Measurements from ENCODE around the gene C2orf92. TPM values are rescaled to one million over a fixed set of nuclear protein-coding genes. Genes with fewer than 3 reads are reported as not detected.

Gene C2orf92
- total RNA-seq, 1 donor from 2014 or later, result 3.3 TPM

DNA sequence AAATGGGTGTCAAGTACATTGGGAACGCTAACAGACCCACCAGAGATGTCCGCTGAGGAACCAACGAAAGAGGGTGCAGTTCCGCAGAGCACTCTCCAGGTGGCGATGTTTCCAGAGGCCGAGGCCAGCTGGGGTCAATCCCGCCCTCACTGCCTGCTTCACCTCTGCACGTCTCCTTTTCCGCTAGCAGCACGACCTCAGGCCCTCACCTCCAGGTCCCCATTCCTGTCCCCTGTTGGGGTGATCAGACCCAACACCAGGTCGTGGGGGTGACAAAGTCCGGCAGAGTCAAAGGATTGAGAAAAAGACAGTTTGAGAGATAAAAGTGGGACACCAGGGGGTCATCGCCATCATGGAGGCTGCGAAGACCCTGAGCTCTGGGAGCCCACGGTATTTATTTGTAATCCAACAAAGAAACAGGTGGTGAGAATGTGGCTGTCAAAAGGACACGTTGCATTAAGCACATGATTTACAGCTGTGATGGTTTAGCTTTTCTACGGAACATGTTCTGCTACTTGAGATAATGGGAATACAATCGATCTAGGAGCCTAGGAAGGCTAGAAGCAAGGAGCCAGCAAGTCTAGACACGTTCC, 71.2 kb downstream of the C2orf92 start:
- DNase-seq (ENCODE audit: extremely low read depth, low read depth, low spot score), result no peak

DNA sequence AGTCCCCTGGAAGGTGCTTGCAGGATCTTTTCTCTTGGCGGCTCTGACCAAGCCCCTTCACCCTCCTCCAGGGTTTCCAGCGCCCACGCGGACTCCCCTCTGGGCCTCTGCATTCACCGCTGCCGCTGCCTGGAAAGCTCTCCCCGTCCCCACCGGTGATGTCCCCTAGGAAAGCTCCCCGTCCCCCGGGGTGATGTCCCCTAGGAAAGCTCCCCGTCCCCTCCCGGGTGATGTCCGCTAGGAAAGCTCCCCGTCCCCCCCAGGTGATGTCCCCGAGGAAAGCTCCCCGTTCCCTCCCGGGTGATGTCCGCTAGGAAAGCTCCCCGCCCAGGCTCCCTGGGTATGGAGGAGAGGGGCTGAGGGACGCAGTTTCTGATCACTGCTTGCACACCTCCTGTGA, 71.7 kb downstream of the C2orf92 start:
- DNase-seq (ENCODE audit: extremely low read depth, low read depth, low spot score), result no peak

DNA sequence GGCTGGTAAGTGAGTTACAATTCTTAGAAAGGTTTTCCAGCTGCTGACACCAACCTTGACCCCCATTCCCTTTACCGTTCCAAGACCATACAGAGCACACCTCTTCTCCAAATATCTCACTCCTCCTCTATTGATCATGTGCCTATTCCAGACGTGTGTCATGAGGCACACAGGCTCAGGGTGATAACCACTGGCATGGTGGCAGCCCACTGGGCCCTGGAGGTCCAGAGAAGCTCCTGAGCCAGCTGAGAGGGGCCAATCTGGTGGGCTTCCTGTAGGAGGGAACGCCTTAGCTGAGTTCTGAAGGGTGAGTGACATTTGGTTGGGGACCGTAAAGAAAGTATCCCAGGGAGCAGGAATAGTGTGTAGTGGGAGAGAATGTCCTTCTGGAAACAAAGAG, 72.2 kb downstream of the C2orf92 start:
- DNase-seq (ENCODE audit: extremely low read depth, low read depth, low spot score), result no peak

DNA sequence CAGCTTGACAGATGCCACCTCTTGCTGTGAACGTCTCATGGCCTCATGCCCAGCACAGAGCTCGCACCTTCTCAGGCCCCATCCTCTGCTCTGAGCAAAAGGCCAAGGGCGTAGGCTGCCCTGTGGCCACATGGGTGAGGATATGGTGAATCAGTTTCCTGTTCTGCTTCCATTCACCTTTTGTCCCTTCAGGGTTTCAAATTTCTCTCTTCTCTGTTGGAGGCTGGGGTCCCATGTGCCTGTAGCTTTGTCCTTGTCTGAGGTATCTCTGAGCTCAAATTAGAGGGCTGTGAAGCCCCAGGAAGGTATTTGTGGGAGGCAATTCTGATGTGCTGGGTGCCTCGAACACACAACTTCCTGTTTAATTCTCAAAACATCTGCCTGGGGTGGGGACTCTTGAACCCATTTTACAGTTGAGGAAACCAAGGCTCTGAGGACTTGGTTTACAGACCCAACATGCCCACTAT, 72.9 kb downstream of the C2orf92 start:
- DNase-seq (ENCODE audit: extremely low read depth, low read depth, low spot score), result no peak

DNA sequence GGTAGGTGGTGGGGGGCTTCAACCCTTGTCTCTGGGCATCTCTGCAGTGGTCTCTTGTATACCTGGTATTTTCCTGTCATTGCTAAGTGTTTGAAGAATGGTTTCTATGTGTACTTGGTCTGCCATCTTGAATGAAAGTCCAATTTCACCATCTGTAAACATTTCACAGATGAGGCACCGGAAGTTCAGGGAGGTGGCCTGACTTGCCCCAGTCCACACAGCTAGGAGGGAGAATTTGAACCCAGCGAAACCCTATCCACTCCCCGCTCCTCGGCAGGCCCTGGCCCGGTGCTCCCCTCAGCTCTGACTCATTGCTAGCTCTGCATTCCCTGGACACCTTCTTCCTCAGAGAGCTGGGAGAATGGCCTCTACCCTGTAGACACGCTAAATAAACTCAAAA, 74.4 kb downstream of the C2orf92 start:
- DNase-seq (ENCODE audit: extremely low read depth, low read depth, low spot score), result no peak

DNA sequence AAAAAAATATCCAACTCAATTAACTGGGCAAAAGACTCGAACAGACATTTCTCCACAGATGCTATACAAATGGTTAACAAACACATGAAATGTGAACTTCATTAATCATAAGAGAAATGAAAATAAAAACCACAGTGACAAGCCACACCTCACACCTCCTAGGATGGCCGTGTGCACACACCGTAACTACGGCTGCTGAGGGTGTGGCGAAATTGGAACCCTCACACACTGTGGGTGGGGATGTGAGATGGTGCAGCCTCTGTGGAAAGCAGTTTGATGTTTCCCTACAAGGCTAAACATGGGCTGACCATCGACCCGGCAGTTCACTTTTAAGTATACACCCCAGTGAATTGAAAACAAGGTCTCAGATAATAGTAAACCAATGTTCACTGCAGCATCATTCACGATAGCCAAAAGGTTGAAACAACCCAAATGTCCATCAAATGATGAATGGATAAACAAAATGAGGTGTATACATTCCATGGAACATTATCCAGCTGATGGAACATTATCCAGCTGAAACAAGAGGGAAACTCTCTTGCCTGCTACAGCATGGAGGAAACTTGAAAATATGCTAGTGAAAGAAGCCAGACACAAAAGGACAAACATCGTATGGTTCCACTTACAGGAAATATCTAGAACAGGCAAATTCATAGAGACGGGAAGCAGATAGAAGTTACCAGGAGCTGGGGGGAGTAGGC, 76.1 kb downstream of the C2orf92 start:
- no peak for DNase-seq (ENCODE audit: extremely low read depth, low read depth, low spot score)

DNA sequence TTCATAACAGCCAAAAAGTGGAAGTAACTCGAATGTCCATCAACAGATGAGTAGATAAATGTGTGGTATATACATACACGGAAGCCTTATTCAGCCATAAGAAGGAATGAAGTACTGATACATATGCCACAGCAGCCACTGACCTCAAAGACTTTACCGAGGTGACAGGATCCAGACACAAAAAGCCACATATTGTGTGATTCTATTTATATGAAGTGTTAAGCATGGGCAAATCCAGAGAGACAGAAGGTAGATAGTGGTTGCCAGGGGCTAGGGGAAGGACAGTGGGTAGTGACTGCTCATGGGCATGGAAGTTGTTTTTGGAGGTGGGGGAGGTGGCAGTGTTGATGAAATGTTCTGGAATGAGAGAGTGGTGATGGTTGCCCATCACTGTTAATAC, 77.8 kb downstream of the C2orf92 start:
- no peak for DNase-seq (ENCODE audit: extremely low read depth, low read depth, low spot score)

DNA sequence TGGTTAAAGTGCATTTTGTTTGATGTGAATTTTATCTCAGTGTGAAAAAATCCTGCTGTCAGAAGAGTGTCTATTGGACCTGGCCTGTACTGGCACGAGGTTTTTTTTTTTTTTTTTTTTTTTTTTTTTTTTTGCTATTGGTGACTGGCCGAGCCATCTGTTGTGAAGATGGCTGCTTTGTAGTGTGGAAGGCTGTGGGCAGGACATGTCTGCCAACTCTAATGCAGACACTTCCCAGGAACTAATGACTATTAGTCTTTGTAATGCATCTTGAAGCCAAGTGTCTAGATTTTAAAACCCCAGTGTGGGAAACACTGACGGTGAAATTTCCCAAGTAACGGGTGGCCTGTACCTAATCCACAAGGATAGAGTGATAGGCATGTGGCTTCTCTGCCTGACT, 78.2 kb downstream of the C2orf92 start:
- DNase-seq (ENCODE audit: extremely low read depth, low read depth, low spot score), result no peak

DNA sequence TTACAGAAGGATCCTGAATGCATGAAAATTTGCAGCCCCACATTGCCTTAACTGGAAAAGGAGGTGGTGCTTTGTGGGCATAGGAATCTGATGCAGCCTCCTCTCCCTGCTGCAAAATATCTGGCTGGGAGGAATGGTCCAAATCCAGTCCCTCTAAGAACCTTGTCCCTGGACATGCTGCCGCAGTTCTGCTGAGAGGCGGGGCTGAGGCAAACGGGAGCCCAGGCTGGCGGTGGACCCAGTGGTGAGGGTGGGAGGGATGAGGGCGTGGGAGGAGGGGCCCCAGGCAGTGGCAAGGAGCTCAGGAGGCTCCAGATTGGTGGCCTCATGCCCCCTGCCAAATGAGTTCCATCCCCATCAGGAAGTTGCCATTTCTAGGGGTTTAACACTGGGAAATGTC, 80.1 kb downstream of the C2orf92 start:
- no peak for DNase-seq (ENCODE audit: extremely low read depth, low read depth, low spot score)

DNA sequence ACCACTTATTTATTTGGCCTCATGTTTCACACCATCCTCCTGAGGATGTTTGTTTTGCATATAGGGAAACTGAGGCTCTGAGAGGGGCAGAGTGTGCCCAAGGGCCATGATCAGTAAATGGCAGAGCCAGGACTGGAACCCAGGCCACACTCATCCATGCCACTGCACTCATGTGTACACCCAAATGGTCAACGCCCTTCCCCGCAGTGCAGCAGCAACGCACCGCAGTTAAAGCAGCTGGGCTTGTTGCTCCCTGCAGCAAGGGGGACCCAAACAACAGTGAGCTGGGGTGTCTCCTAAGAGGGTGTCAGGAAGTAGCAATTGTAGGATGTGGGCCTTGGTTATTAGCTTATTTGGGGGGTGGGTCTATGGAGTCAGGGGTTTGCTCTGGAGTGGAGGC, 80.5 kb downstream of the C2orf92 start:
- DNase-seq (ENCODE audit: extremely low read depth, low read depth, low spot score), result no peak

DNA sequence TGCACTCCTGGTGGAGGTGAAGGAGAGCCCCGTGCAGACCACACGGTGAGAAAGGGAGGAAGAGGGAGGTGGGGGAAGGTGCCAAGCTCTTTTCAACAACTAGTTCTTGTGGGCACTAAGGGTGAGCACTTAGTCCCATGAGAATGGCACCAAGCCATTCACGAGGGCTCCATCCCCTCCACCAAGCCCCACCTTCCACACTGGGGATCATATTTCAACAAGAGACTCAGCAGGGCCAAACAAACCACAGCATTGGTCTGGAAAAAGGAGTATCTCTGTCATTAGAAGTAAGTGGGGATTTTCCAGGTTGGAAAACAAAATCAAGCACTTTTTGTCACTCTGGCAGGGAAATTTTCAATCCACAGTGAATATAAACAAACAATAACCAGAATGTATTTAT, 82.2 kb downstream of the C2orf92 start:
- DNase-seq (ENCODE audit: extremely low read depth, low read depth, low spot score), result no peak

Other genes starting within 250 kb of the C2orf92 start
- 38.1 and 51.2 TPM in 2 replicates for gene ANKRD36B, start 79.8 kb upstream of the C2orf92 start, total RNA-seq
- gene COX5B, start 23.7 kb upstream of the C2orf92 start, total RNA-seq, result 276 and 376 TPM in 2 replicates
- 59.7 and 62.4 TPM in 2 replicates for gene ACTR1B, start 5.7 kb upstream of the C2orf92 start, total RNA-seq
- gene ZAP70, start 43.9 kb downstream of the C2orf92 start, total RNA-seq, result 2.7 and 4.6 TPM in 2 replicates